Hepatocyte (in vitro differentiated cells): ENCODE results near the gene PACRG.

Experiments used
- CTCF ChIP-seq: fragments of 200-600 bp; sonication (generic); IDR thresholded peaks from 2 replicates; pipeline ENCODE4 v1.5.1; 2016; ENCODE audit warnings: antibody characterized with exemption, mild to moderate bottlenecking; ENCODE audit not compliant: poor library complexity
- EZH2 ChIP-seq: fragments of 200-600 bp; sonication (generic); IDR thresholded peaks from 2 replicates; pipeline ENCODE4 v1.6.1; 2016; ENCODE audit warnings: antibody characterized with exemption, mild to moderate bottlenecking, borderline replicate concordance
- EZH2phosphoT487 ChIP-seq: fragments of 200-600 bp; sonication (generic); IDR thresholded peaks from one replicate; pipeline ENCODE4 v1.6.1; 2018; ENCODE audit warnings: antibody characterized with exemption, mild to moderate bottlenecking, low read depth, moderate library complexity; ENCODE audit not compliant: unreplicated experiment, severe bottlenecking

- TF ChIP-seq CTCF, result no peak
- no peak for TF ChIP-seq EZH2
- no peak for TF ChIP-seq EZH2phosphoT487
These were observed 504.3 kb downstream of the PACRG start for GRCh38 chr6:163232015-163232523.
